ENCODE measurements around the gene ABCC1.
A peak's percentile ranks its signal among the peaks of the same experiment; 100 is the strongest.

Gene ABCC1

GRCh38 chr16:16021646-16021987 is 72.2 kb downstream of the ABCC1 start:
- DNase-seq (ENCODE audit: low spot score): no peak

DNA sequence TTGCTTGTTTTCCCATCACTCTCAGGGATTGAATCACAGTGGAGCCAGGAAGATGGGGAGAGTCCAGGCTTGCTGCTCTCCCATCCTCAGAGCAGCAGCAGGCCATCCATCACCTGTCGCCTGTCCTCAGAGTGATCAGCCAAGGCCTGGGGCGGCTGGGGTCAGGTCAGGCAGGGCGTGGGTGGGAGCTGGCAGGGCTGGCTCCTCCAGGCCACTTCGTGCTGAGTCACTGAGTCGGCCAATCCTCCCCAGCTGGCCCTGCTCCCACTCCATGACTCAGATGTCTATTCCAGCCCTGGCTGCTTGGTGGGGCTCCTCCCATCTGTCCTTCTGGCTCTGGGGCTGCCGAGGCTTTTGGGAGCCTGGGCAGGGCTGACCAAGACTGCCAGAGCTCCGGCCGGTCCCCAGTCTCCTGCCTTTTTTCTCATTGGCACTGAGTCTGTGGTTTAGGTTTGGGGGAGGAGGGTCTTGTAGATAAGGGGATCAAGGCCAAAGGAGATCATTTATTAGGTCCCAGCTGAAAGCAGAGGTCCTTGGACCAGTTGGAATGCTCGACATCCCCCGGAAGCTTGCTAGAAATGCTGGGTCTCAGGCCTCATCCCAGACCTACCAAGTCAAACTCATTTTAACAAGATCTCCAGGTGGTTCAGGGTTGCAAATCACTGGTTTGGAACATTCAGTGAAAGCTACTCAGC is 72.7 kb downstream of the ABCC1 start:
- DNase-seq (ENCODE audit: low spot score): no peak

GRCh38 chr16:16022683-16023064 is 73.3 kb downstream of the ABCC1 start:
- no peak for DNase-seq (ENCODE audit: low spot score)

GRCh38 chr16:16025214-16025968 is 76.0 kb downstream of the ABCC1 start:
- peak; percentile 38 for DNase-seq (ENCODE audit: low spot score)

GRCh38 chr16:16027728-16028310 is 78.4 kb downstream of the ABCC1 start:
- no peak for DNase-seq (ENCODE audit: low spot score)

DNA sequence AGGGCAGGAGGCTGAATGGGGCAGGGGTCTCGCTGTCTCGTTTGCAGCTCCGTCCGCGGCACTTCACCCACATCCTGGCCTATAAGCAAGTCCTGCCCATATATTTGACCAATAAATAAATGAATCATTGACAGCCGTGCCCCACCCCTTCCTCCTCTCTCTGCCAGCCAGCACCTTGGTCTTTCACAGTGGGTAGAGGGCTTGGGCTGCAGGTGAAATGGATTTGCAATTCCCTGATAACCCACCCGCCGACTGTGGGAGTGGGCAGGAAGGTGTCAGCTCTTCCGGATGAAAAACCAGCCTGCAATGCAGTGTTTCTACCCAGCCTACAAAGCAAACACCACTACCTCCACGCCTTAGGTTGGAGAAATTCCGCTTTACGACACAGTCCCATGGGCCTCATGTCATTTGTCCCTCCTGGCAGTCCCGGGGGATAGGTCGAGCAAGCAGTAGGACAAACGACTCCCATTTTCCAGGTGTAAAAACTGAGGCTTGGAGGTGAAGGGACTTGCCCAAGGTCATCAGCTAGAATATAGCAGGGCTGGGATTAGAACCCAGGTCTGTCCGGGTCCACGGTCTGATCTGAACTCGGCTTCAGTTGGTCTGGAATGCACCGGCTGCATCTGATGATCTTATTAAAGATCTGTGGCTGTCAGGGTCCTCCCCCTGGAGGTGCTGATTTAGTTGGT is 79.0 kb downstream of the ABCC1 start:
- DNase-seq (ENCODE audit: low spot score): no peak

DNA sequence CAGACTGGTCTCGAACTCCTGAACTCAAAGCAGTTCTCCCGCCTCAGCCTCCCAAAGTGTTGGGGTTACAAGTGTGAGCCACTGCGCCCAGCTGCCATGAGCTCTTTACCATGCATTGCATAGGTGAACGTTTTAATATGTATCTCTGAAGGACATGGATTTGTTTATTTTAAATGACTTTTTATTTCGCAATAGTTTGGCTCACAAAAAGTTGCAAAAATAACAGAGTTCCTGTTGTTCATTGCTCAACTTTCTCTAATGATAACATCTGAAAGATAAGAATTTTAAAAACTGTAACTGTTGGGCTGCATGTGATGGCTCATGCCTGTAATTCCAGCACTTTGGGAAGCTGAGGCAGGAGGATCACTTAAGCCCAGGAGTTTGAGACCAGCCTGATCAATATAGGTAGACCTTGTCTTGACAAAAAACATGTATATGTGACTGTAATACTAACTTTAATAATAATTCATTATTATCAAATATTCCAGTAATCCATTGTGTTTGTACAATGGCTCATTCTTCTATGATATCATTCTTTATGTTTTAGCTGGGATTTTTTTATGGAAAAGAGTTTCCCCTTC is 80.1 kb downstream of the ABCC1 start:
- no peak for DNase-seq (ENCODE audit: low spot score)

- no peak for DNase-seq (ENCODE audit: low spot score)
Measured at GRCh38 chr16:16030449-16030848, 81.0 kb downstream of the ABCC1 start.

DNA sequence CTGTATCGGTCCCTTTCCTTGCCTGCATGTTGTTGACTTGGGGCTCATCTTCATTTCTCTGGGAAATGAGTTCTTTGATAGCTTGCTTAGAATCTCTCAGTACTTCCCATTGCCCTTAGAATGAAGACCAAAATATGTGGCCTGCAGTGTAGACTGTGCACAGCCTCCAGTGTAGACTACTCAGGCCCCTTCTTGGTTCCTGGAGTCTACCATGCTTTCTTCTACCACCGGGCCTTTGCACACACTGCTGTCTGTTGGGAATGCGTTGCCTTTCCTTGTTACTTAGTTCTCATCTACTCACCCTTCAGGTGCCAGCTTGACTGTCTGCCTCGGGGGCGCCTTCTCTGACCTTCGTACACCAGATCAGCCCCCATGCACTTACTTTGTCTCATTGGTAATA is 82.0 kb downstream of the ABCC1 start:
- no peak for DNase-seq (ENCODE audit: low spot score)

GRCh38 chr16:16032271-16032979 is 83.0 kb downstream of the ABCC1 start:
- no peak for DNase-seq (ENCODE audit: low spot score)

DNA sequence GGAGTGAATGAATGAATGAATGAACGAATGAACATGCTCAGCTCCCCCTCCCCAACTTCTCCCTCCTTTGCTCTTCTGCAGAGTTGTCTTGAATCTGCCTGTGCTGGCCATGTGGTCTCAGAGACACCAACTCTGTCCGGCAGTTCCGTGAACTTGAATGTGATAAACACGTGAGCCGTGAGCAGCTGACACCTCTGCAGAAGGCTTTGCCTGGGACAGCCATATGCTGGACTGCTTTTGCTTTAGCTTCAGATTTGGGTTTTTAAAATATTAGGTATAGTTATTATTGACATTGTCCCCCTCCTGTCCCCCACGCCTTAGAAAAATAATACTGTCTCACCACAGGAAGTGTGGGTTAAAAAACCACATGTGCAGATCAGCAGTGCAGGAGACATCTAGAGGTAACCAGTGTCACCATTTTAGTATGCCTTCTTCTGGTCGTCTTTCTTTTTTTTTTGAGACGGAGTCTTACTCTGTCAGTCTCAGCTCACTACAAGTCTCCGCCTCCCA is 83.8 kb downstream of the ABCC1 start:
- DNase-seq (ENCODE audit: low spot score): peak; percentile 59

DNA sequence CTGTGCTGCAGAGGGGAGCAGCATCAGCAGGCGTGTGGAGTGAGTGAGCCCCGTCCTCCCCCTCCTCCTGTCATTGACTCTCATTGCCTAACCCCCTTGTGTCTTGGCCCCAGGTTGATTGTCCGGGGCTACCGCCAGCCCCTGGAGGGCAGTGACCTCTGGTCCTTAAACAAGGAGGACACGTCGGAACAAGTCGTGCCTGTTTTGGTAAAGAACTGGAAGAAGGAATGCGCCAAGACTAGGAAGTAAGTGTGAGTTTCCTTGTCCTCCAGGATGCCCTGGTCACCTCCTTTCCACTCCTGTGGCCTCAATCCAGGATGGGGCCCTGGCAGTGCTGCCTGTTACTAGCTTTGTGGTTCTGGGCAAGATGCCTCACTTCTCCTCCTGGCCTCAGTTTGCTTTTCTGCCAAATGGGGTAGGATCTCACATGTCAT is 87.0 kb downstream of the ABCC1 start:
- DNase-seq (ENCODE audit: low spot score): no peak

DNA sequence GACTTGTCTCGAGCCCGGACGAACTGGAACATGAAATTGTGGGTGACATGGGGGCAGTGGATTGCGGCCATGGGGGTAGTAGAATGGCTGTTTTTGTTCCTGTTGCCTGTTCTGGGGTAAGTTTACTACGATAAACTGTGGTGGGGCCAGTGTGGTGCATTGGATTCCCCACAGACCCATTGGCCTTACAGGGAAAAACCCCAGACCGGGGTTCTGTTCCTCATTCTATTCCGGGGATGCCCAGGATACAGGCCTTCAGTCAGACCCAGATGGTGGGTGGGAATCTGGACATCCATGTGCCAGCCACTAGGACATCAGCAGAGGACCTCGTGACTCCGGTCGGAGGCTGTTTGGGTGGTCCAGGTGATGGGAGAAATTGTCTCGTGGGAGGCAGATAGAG is 88.1 kb downstream of the ABCC1 start:
- DNase-seq (ENCODE audit: low spot score): no peak

DNA sequence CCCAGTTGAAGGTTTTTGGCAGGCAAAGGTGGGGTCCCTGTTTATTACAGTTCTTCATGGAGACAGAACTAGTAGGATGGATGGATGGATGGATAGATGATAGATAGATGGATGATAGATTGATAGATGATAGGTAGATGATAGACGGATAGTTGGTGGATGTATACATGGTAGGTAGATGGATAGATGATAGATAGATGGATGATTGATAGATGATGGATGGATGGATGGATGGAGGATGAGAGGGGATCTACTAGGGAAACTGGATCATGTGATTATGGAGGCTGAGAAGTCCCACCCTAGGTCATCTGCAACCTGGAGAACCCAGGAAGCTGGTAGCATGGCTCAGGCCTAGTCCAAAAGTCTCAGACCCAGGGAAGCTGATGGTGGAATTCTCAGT is 88.6 kb downstream of the ABCC1 start:
- DNase-seq (ENCODE audit: low spot score): no peak

DNA sequence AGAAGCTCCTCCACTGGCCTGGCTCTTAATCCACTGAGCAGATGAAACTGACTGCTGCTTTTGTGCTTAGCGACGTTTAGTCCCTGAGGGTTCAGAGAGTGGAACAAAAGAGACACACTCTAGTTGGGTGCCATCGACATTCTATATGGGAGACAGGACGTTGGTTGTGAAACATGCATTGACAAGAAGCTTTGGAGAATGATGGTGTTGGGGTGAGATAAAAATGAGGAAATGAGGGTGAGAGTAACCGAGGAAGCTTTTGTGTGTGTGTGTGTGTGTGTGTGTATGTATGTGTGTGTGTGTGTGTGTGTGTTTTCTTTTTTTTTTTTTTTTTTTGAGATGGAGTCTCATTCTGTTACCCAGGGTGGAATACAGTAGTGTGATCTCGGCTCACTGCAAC is 89.5 kb downstream of the ABCC1 start:
- no peak for DNase-seq (ENCODE audit: low spot score)

- DNase-seq (ENCODE audit: low spot score): peak; percentile 24
Measured at GRCh38 chr16:16041196-16041892, 91.9 kb downstream of the ABCC1 start.

- DNase-seq (ENCODE audit: low spot score): no peak
Measured at GRCh38 chr16:16042076-16042475, 92.7 kb downstream of the ABCC1 start.

DNA sequence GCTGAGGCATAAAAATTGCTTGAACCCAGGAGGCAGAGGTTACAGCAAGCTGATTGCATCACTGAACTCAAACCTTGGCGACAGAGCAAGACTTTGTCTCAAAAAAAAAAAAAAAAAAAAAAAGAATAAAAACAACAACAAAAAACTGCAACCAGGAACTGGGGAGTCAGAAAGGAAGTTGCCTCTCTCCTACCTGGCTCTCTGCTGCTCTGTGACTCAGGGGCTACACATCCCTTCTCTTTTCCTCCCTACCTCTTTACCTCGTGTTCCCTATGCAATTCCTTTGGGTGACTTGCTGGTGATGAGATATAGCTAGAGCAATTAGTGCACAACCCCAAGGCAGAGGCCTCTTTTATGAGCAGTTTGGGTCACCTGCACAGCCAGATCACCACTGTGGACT is 95.9 kb downstream of the ABCC1 start:
- DNase-seq (ENCODE audit: low spot score): no peak

DNA sequence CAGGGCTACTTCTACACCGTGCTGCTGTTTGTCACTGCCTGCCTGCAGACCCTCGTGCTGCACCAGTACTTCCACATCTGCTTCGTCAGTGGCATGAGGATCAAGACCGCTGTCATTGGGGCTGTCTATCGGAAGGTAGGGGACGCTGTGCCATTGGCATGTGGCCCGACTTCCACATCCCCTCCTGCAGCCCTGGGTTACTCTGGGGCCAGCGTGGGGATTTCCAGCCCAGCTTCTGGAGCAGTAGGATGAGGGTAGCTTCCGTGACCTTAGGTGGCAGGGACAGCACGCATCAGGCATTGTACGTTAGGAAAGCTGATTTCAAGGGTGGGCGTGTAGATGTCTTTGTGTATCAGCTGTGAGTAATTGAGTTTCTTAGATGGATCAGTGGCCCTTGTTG is 96.5 kb downstream of the ABCC1 start:
- DNase-seq (ENCODE audit: low spot score): no peak

DNA sequence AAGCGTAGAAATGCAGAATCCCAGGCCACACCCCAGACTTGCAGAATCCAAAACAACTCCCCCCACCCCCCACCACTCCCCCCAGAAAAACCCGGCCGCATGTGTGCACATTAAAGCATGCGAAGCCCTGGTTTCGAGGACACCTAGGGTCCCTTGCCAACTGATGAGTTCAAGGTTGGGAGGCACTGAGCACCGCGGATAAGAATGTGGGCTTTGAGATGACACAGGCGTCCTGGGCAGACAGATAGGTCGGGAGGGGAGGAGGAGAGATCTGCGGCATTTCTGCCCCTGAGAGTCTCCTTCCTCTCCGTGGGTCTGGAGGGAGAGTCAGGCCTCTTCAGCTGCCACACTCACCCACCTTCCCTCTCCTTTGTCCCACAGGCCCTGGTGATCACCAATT is 98.3 kb downstream of the ABCC1 start:
- DNase-seq (ENCODE audit: low spot score): no peak

Measured in CD4-positive, alpha-beta T cell treated with Interleukin-6 at 100 ng/mL for 8 hours (primary cell).